HEK293 (cell line): ENCODE results near the gene LEP.

ENCODE experiments used
- CTCF ChIA-PET: fragments of 350-600 bp; formaldehyde crosslinking; extraction: SDS; loops from one replicate; lab custom pipeline; 2021; ENCODE audit warnings: antibody characterized with exemption; lab: Yijun Ruan, JAX
- POLR2A ChIA-PET: fragments of 300-600 bp; formaldehyde crosslinking; extraction: SDS; loops from one replicate; lab custom pipeline; 2020; ENCODE audit warnings: antibody characterized with exemption, inconsistent platforms; lab: Yijun Ruan, JAX
- H3K27ac ChIP-seq: fragments of 200-500 bp; sonication (Bioruptor generic); 2 replicates; pipeline ENCODE4 v1.5.1; 2014; ENCODE audit warnings: low read depth, low read length, control low read depth, inconsistent platforms; ENCODE audit errors: extremely low read depth
- H3K36me3 ChIP-seq, 2 experiments: fragments of 200-500 bp in 1 of 2; sonication (Bioruptor generic) in 1 of 2; 1 replicate in 1 of 2; 2 replicates in 1 of 2; pipeline ENCODE4 v1.5.1; 2014 to 2017; ENCODE audit warnings: inconsistent platforms in 2 of 2, low read length in 2 of 2; ENCODE audit not compliant: control insufficient read depth in 2 of 2, insufficient read depth in 1 of 2
- H3K4me1 ChIP-seq: fragments of 200-500 bp; sonication (Bioruptor generic); 2 replicates; pipeline ENCODE4 v1.5.1; 2014; ENCODE audit warnings: mild to moderate bottlenecking, low read length, inconsistent platforms; ENCODE audit not compliant: control insufficient read depth, insufficient read depth
- H3K4me3 ChIP-seq: 2 replicates; pipeline ENCODE4 v1.5.1; 2011; ENCODE audit warnings: low read depth, mild to moderate bottlenecking, control low read depth, low read length, moderate library complexity
- H3K9me3 ChIP-seq: fragments of 200-500 bp; sonication (Bioruptor generic); 2 replicates; pipeline ENCODE4 v1.5.1; 2014; ENCODE audit warnings: low read depth, low read length, inconsistent platforms; ENCODE audit not compliant: control insufficient read depth, insufficient read depth
- FEZF1 ChIP-seq: fragments of 450-650 bp; formaldehyde crosslinking; IDR thresholded peaks from 2 replicates; pipeline ENCODE4 v1.5.1; 2016; ENCODE audit warnings: missing biosample characterization, missing genetic modification characterization
- GLI4 ChIP-seq: fragments of 450-650 bp; formaldehyde crosslinking; IDR thresholded peaks from 2 replicates; pipeline ENCODE4 v1.5.1; 2016; ENCODE audit warnings: missing biosample characterization, missing genetic modification characterization
- GLIS1 ChIP-seq: fragments of 450-650 bp; formaldehyde crosslinking; IDR thresholded peaks from 2 replicates; pipeline ENCODE4 v1.5.1; 2016; ENCODE audit warnings: missing biosample characterization, missing genetic modification characterization
- HOXC10 ChIP-seq: sonication (generic); formaldehyde crosslinking; IDR thresholded peaks from 2 replicates; pipeline ENCODE4 v1.8.1; 2023; ENCODE audit warnings: mild to moderate bottlenecking, missing genetic modification reagents
- HOXD13 ChIP-seq: sonication (generic); formaldehyde crosslinking; IDR thresholded peaks from 2 replicates; pipeline ENCODE4 v1.8.0; 2022; ENCODE audit warnings: missing genetic modification reagents, borderline replicate concordance
- KLF16 ChIP-seq: fragments of 450-650 bp; formaldehyde crosslinking; IDR thresholded peaks from 2 replicates; pipeline ENCODE4 v1.5.1; 2017; ENCODE audit warnings: missing biosample characterization, missing genetic modification characterization
- YY1 ChIP-seq: fragments of 450-650 bp; formaldehyde crosslinking; IDR thresholded peaks from 2 replicates; pipeline ENCODE4 v1.5.1; 2018; ENCODE audit warnings: missing biosample characterization, missing genetic modification characterization
- ZBTB20 ChIP-seq: fragments of 450-650 bp; formaldehyde crosslinking; IDR thresholded peaks from 2 replicates; pipeline ENCODE4 v1.5.1; 2016; ENCODE audit warnings: missing biosample characterization, missing genetic modification characterization
- ZBTB48 ChIP-seq: fragments of 450-650 bp; formaldehyde crosslinking; IDR thresholded peaks from 2 replicates; pipeline ENCODE4 v1.5.1; 2016; ENCODE audit warnings: missing biosample characterization, missing genetic modification characterization
- ZEB2 ChIP-seq: fragments of 450-650 bp; formaldehyde crosslinking; IDR thresholded peaks from 2 replicates; pipeline ENCODE4 v1.5.1; 2016; ENCODE audit warnings: missing biosample characterization, missing genetic modification characterization
- ZIC2 ChIP-seq: fragments of 450-650 bp; formaldehyde crosslinking; IDR thresholded peaks from 2 replicates; pipeline ENCODE4 v1.5.1; 2016; ENCODE audit warnings: missing biosample characterization, missing genetic modification characterization
- ZNF202 ChIP-seq: fragments of 450-650 bp; formaldehyde crosslinking; IDR thresholded peaks from 2 replicates; pipeline ENCODE4 v1.5.1; 2016; ENCODE audit warnings: missing biosample characterization, missing genetic modification characterization, borderline replicate concordance
- ZNF571 ChIP-seq: fragments of 450-650 bp; formaldehyde crosslinking; IDR thresholded peaks from 2 replicates; pipeline ENCODE4 v1.5.0; 2017; ENCODE audit warnings: missing biosample characterization, missing genetic modification characterization
- ZNF76 ChIP-seq: fragments of 450-650 bp; formaldehyde crosslinking; IDR thresholded peaks from 2 replicates; pipeline ENCODE4; 2016; ENCODE audit warnings: low read depth, missing biosample characterization, missing genetic modification characterization, borderline replicate concordance
- TF ChIP-seq, protein P1 (sequence below): fragments of 450-650 bp; formaldehyde crosslinking; IDR thresholded peaks from 2 replicates; pipeline ENCODE4; 2016; ENCODE audit warnings: missing biosample characterization, missing genetic modification characterization
- TF ChIP-seq, protein P2 (sequence below): fragments of 450-650 bp; formaldehyde crosslinking; IDR thresholded peaks from 2 replicates; pipeline ENCODE4 v1.5.1; 2016; ENCODE audit warnings: missing biosample characterization, missing genetic modification characterization
- TF ChIP-seq, protein P3 (sequence below): fragments of 450-650 bp; formaldehyde crosslinking; IDR thresholded peaks from 2 replicates; pipeline ENCODE4 v1.5.1; 2016; ENCODE audit warnings: missing biosample characterization, missing genetic modification characterization
- TF ChIP-seq, protein P4 (sequence below): fragments of 450-650 bp; formaldehyde crosslinking; IDR thresholded peaks from 2 replicates; pipeline ENCODE4 v1.5.1; 2017; ENCODE audit warnings: missing biosample characterization, missing genetic modification characterization
- TF ChIP-seq, protein P5 (sequence below): fragments of 450-650 bp; formaldehyde crosslinking; IDR thresholded peaks from 2 replicates; pipeline ENCODE4 v1.5.1; 2016; ENCODE audit warnings: missing biosample characterization, missing genetic modification characterization

The LEP gene

DNA sequence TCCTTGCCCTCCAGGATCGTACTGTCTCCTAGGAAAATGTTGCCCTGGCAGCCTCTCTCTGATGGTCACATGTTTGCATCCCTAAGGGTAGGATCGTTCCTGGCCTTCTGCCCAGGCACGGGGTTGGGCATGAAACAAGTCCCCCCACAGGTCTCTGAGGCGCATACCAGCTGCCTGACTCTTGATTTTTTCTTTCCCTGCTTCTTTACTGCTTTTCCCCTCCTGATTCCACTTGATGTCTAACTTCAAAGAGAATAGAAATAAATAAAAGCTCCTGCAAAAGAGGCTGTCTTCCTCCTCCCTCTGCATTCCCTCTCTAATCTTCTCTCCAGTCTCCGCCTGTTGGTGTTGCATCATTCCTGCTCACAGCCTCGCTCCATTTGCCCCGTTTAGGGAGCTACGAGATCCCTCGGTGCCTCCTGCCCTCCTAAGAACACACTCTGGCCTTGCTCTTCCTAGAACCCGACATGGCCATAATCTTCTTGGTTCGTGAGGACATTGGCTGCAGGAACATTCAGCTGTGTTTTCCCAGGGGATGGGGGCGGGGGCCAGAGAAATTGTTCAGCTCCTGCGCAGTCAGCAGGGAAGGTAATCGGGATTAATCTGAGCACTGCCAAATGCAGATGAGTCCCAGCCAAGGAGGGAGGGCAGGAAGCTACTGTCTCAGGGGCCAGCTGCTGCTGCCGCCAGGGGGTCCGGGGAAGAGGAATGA, 26.0 kb downstream of the LEP start (continued):
- TF ChIP-seq, protein P1, sequence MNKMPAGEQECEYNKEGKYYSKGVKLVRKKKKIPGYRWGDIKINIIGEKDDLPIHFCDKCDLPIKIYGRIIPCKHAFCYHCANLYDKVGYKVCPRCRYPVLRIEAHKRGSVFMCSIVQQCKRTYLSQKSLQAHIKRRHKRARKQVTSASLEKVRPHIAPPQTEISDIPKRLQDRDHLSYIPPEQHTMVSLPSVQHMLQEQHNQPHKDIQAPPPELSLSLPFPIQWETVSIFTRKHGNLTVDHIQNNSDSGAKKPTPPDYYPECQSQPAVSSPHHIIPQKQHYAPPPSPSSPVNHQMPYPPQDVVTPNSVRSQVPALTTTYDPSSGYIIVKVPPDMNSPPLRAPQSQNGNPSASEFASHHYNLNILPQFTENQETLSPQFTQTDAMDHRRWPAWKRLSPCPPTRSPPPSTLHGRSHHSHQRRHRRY: no peak
- TF ChIP-seq, protein P2, sequence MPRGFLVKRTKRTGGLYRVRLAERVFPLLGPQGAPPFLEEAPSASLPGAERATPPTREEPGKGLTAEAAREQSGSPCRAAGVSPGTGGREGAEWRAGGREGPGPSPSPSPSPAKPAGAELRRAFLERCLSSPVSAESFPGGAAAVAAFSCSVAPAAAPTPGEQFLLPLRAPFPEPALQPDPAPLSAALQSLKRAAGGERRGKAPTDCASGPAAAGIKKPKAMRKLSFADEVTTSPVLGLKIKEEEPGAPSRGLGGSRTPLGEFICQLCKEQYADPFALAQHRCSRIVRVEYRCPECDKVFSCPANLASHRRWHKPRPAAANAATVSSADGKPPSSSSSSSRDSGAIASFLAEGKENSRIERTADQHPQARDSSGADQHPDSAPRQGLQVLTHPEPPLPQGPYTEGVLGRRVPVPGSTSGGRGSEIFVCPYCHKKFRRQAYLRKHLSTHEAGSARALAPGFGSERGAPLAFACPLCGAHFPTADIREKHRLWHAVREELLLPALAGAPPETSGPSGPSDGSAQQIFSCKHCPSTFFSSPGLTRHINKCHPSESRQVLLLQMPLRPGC (tag by site-specific recombination): no peak
- TF ChIP-seq KLF16: peak; percentile 25; the same call in 1 of the 2 replicates
- TF ChIP-seq, protein P3, sequence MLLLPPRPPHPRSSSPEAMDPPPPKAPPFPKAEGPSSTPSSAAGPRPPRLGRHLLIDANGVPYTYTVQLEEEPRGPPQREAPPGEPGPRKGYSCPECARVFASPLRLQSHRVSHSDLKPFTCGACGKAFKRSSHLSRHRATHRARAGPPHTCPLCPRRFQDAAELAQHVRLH (tag by site-specific recombination): peak; percentile 15; the same call in 1 of the 2 replicates
- TF ChIP-seq, protein P4, sequence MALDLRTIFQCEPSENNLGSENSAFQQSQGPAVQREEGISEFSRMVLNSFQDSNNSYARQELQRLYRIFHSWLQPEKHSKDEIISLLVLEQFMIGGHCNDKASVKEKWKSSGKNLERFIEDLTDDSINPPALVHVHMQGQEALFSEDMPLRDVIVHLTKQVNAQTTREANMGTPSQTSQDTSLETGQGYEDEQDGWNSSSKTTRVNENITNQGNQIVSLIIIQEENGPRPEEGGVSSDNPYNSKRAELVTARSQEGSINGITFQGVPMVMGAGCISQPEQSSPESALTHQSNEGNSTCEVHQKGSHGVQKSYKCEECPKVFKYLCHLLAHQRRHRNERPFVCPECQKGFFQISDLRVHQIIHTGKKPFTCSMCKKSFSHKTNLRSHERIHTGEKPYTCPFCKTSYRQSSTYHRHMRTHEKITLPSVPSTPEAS: no peak
- TF ChIP-seq GLI4: no peak
- TF ChIP-seq ZNF76 (tag by site-specific recombination): no peak
- TF ChIP-seq FEZF1: peak; percentile 30; the same call in 1 of the 2 replicates
- peak; percentile 66; the same call in 1 of the 2 replicates for TF ChIP-seq ZEB2 (tag by site-specific recombination)
- no peak for TF ChIP-seq ZNF571
- peak; percentile 82 for TF ChIP-seq ZBTB48 (tag by site-specific recombination)
- TF ChIP-seq, all 188 proteins: peak for 29

DNA sequence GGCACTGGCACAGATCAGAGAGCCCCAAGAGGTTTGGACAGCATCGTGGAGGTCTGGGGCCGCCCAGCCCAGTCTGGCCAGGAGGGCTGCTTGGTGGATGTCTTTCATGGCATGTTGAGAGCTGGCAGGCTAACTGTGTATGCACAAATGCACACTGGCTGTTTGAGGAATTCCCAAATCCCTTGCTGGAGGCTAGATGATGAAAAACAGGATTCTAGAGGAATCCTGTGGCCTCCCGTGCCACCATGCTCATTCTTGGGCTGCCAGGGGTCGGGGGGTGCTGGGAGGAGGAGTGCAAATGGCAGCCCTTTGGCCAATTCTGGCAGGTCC, 26.5 kb downstream of the LEP start:
- H3K9me3 ChIP-seq: no peaks in the 10 kb centered on the region
- ChIA-PET CTCF (no interaction called here), POLR2A (interaction anchor here (0.6 kb wide), 1 partner anchor 1852 kb away, joined by 4 read pairs; no protein-coding TSS in a partner anchor)
- no peak for TF ChIP-seq YY1 (tag by site-specific recombination)
- no peak for TF ChIP-seq GLI4
- TF ChIP-seq ZBTB20: 0 out of 2 replicates have a peak, but pooled peaks have one; percentile 49
- no peak for TF ChIP-seq HOXC10 (CRISPR knock-in tag)
- TF ChIP-seq HOXD13 (CRISPR knock-in tag): no peak
- TF ChIP-seq GLIS1 (tag by site-specific recombination): peak; percentile 77
- no peak for TF ChIP-seq ZNF202
- H3K27ac ChIP-seq: no peak overlapping the region
- no peak overlapping the region for H3K4me3 ChIP-seq
- no peaks in the 10 kb centered on the region for H3K4me1 ChIP-seq
- no peaks in the 10 kb centered on the region for H3K36me3 ChIP-seq

DNA sequence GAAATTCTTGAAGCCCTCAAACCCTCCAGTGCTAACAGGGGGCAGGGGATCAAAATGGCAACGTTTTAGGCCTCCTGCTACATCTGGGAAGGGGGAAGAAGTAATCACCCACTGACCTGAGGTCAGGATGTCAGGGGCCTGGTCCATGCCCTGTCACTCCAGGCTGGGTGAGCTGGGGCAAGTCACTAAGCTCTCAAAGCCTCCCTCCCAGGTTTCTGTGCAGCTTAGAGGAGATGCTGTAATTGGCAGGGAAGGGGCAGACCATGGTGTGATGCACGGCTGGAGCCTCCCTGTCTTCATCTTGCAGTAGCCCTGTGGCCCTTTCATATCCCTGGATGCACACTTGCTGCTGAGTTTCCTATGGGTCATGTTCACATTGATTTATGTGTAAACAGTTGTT, 27.2 kb downstream of the LEP start:
- no peak overlapping the region for H3K4me3 ChIP-seq
- H3K27ac ChIP-seq: no peak overlapping the region
- no peaks in the 10 kb centered on the region for H3K9me3 ChIP-seq
- H3K4me1 ChIP-seq: no peaks in the 10 kb centered on the region
- TF ChIP-seq, protein P5, sequence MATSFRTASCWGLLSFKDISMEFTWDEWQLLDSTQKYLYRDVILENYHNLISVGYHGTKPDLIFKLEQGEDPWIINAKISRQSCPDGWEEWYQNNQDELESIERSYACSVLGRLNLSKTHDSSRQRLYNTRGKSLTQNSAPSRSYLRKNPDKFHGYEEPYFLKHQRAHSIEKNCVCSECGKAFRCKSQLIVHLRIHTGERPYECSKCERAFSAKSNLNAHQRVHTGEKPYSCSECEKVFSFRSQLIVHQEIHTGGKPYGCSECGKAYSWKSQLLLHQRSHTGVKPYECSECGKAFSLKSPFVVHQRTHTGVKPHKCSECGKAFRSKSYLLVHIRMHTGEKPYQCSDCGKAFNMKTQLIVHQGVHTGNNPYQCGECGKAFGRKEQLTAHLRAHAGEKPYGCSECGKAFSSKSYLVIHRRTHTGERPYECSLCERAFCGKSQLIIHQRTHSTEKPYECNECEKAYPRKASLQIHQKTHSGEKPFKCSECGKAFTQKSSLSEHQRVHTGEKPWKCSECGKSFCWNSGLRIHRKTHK (tag by site-specific recombination): no peak
- TF ChIP-seq ZIC2 (tag by site-specific recombination): 0 out of 2 replicates have a peak, but pooled peaks have one; percentile 12
- H3K36me3 ChIP-seq: no peaks in the 10 kb centered on the region
- POLR2A ChIA-PET: no interaction called here
- CTCF ChIA-PET: no interaction called here
